ENCODE data around the gene SPCS1.

The SPCS1 gene

GRCh38 chr3:52694528-52695189 is 11.2 kb upstream of the SPCS1 start:
- DNase-seq (ENCODE audit: low read depth in 2 of 2, low spot score in 1 of 2) = no peak

- DNase-seq (ENCODE audit: low read depth in 2 of 2, low spot score in 1 of 2) = no peak
Measured at GRCh38 chr3:52695798-52696671, 9.9 kb upstream of the SPCS1 start.

GRCh38 chr3:52696830-52697631 is 8.9 kb upstream of the SPCS1 start:
- DNase-seq (ENCODE audit: low read depth in 2 of 2, low spot score in 1 of 2) = no peak

- DNase-seq (ENCODE audit: low read depth in 2 of 2, low spot score in 1 of 2) = no peak
Measured at GRCh38 chr3:52697632-52697965, 8.3 kb upstream of the SPCS1 start.

DNA sequence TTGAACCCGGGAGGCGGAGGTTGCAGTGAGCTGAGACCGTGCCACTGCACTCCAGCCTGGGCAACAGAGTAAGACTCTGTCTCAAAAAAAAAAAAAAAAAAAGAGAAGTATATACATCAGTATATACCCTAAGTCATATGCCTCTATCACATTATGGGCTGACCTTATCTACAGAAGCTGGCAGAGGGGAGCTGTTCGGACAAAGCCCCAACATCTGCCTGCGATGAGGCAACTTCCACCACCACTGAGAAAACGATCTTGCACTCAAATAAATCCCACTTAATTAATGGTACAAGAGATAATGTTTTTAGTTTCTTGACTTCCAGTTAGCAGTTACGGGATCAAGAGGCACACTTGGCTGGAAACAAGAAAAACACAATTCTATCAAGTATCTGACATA is 2.6 kb upstream of the SPCS1 start:
- DNase-seq (ENCODE audit: low read depth in 2 of 2, low spot score in 1 of 2) = no peak

DNA sequence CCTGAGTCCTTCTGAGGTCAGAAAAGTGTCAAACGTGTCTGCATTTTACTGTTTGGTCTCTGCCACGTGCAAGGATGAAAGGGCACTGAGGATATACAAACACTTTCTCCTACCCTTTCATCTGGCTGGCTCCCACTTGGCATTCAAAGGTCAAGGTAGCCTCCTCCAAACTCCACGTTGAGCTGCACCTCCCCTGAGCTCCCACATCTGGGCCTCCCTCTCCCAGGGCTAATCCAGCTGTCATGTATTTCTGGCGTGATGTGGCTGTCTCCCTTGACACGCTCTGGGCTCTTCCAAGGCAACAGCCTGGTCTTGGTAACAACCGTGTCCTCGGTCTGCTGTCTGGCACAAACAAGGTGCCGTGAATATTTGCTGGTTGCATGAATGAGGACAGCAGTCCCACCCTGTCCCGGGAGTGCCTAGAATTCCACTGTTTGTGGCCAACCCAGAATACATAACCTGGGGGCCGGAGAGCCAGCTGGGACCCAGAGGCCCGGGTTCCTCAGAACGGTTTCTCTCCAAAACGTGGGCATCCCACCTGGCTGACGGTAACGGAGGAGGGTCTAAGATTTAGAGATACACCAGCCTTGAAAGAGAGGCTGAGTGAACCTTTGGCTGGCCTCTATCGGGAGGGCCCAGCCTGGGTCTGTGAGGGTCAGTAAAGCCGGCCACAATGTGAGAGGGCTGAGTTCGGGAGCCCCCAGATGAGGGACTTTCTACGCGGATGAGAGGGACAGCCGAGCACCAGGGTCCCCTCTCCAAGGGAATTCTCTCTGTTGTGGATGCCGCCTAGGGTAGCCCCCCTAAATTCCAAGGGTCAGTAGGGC is 1.1 kb upstream of the SPCS1 start:
- no peak for DNase-seq (ENCODE audit: low read depth in 2 of 2, low spot score in 1 of 2)

DNA sequence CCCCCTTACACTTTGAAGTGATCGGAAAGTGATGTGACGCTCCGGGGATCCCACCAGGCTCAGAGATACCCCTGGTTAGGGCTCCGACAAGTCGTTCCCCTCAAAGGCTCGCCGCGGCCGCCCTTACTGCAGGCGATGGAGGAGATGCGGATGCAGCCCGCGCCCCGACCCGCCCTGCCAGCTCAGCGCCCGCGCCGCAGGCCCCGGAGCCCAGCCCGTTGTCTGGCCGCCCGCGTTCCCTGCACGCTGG is 543 bp upstream of the SPCS1 start:
- DNase-seq (ENCODE audit: low read depth in 2 of 2, low spot score in 1 of 2) = no peak

DNA sequence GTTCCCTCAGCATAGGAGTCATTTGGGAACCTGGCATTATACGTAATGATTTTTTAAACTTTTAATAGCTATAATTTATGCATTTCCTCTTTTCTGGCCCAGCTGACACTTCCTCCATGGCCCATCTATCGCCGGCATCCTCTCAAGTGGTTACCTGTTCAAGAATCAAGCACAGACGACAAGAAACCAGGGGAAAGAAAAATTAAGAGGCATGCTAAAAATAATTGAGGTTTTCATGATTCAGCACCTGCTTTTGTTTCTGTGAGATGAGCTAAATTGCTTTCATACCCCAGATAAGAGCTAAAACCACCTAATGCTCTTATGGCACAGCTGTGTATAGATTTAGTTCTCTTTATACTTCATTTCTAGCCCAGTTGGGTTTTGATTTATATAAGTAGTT is 1.7 kb downstream of the SPCS1 start:
- DNase-seq (ENCODE audit: low read depth in 2 of 2, low spot score in 1 of 2) = no peak

DNA sequence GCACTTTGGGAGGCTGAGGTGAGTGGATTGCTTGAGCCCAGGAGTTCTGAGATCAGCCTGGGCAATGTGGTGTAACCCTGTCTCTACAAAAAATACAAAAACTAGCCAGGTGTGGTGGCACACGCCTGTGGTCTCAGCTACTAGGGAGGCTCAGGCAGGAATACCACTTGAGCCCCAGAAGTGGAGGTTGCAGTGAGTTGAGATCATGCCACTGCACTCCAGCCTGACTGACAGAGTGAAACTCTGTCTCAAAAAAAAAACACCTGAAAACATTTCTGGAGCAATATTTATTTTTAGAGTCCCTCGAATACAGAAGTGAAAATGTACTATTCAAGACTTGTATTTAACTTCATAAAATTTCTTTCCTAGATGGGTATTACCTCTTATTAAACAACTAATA is 4.6 kb downstream of the SPCS1 start:
- DNase-seq (ENCODE audit: low read depth in 2 of 2, low spot score in 1 of 2) = no peak

DNA sequence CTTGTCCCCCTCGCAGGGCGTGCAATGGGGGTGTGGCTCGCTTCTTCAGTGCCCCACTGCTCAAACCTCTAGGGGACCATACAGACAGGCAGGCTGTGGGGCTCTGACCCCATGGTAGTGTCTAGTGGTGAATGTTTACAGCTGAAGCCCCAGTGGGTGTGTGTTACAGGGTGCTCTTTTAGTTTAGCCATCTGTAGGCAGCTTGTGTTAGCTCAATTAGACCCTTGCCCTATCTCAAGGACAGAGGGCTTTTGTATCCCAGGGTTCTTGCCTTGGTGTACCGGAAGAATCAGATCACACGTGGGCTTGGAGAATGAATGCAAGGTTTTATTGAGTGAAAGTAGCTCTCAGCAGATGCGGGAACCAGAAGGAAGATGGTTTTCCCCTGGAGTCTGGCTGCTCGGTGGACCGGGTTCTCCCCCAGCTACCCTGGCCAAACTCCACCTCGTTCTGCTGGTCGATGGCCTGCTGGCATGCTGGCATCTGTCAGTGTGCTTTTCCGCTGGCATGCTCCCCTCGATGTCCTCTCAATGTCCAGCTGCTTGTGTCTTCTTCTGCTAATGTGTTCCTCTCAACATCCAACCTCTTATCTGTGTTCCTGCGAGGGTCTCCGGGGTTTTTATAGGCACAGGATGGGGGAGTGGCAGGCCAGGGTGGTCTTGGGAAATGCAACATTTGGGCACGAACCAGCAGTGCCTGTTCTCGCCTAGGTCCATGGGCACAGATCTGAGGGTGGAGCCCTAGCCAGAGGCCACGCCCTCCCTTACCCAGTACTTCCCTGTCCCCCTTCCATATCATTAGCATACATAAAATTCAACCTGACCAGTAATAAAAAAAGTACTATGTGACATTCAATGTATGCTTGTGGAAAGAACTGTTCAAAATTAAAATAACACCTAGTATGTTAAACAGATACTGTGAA is 6.6 kb downstream of the SPCS1 start:
- no peak for DNase-seq (ENCODE audit: low read depth in 2 of 2, low spot score in 1 of 2)

GRCh38 chr3:52714335-52715302 is 8.7 kb downstream of the SPCS1 start:
- DNase-seq (ENCODE audit: low read depth in 2 of 2, low spot score in 1 of 2) = no peak

GRCh38 chr3:52715714-52716305 is 9.9 kb downstream of the SPCS1 start:
- DNase-seq (ENCODE audit: low read depth in 2 of 2, low spot score in 1 of 2) = no peak

DNA sequence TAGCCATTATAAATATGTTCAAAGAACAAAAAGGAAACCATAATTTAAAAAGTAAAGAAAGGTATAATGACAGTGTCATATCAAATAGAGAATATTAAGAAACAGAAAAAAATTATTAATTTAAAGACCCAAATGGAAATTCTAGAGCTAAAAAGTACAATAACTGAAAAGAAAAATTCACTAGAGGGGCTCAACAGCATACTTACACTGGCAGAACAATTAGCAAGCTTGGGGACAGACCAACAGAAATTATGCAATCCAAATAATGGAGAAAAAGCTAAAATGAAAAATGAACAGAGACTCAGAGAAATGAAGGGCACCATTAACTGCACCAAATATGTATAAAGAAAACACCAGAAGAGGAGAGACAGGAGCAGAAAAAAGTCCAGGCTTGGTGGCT is 13.7 kb downstream of the SPCS1 start:
- DNase-seq (ENCODE audit: low read depth in 2 of 2, low spot score in 1 of 2) = no peak

DNA sequence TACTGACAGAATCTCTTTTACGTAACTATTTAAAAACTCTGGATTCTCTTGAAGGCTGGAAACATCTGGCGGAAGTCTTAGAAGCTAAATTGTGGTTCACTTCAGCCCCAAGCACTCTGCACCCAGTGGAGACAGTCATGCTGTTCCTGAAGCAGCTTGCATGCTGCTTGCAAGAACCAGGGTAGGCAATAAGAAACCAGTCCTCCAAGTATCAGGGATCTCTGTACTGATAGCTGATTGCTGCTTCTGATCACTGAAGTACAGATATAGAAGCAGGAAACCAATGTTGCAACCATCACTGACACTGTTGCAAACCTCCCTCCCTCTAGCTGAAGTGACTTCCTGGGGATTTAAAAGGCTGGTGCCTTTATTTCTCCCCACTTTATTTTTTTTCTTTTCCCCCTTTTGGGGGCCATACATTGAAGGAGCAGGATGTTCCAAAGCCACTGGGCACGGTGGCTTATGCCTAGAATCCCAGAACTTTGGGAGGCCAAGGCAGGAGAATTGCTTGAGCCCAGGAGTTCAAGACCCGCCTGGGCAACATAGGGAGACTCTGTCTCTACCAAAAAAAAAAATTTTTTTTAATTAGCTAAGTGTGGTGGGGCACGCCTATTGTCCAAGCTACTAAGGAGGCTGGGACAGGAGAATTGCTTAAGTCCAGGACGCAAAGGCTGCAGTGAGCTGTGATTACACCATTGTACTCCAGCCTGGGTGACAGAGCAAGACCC is 15.3 kb downstream of the SPCS1 start:
- no peak for DNase-seq (ENCODE audit: low read depth in 2 of 2, low spot score in 1 of 2)

GRCh38 chr3:52721730-52722008 is 15.8 kb downstream of the SPCS1 start:
- no peak for DNase-seq (ENCODE audit: low read depth in 2 of 2, low spot score in 1 of 2)

- DNase-seq (ENCODE audit: low read depth in 2 of 2, low spot score in 1 of 2) = no peak
Measured at GRCh38 chr3:52722491-52722890, 16.6 kb downstream of the SPCS1 start.

DNA sequence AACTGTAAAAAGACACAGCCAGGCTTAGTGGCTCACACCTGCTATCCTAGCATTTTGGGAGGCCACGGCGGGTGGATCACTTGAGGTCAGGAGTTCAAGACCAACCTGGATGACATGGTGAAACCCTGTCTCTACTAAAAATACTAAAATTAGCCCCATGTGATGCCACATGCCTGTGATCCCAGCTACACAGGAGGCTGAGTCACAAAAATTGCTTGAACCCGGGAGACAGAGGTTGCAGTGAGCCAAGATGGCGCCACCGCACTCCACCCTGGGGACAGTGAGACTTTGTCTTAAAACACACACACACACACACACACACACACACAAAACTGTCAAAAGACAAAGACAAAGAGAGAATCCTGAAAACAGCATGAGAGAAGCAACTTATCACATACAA is 18.0 kb downstream of the SPCS1 start:
- DNase-seq (ENCODE audit: low read depth in 2 of 2, low spot score in 1 of 2) = no peak

DNA sequence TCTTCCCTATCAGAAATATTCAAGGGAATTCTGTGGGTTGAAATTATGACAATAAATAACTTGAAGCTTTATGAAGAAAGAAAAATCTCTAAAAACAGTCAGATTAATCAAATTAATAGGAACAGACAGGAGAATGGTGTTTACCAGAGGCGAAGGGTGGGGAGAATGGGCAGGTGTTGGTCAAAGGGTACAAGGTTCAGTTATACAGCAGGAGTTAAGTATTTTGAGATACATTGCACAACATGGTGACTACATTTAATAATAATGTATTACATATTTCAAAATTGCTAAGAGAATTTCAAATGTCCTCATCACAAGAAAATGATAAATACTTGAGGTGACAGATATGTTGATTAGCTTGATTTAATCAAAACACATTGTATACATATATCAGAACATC is 18.6 kb downstream of the SPCS1 start:
- no peak for DNase-seq (ENCODE audit: low read depth in 2 of 2, low spot score in 1 of 2)

All from stimulated activated CD8-positive, alpha-beta memory T cell treated with anti-CD3 and anti-CD28 coated beads, Interleukin-4, amount 100 ng/mL, for 1 hour (primary cell).